ENCODE measurements around the gene PEX11B. TPM values are rescaled to one million over a fixed set of nuclear protein-coding genes. Genes with fewer than 3 reads are reported as not detected.

Gene PEX11B
- total and polyA plus RNA-seq, 2 of the 4 experiments (the other 2 are of a cell fraction), result 15.4 to 24.3 TPM

DNA sequence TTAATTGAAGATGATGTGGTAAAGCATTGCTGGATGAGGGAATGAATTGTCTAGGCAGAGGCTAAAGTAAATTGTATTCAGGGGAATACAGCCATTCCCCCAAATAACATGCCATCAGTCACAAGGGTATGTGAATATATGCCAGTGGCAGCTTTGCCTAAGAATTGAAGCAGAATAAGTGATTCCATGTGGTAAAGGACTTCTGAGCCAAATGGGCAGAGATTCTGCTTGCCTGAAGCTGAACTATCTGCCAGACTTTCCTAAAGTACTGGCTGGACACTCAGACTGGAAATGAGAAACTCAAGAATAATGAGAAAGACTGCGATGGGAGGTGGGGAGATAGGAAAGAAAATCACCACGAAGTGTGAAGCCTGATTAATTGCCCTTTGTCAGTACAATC lies 36.9 kb upstream of the PEX11B start:
- Histone ChIP-seq H3K27ac (ENCODE audit: insufficient read depth, low read length) (no peak overlapping the region), H2BK15ac (ENCODE audit: low read depth, low read length) (no peak overlapping the region; the same call in 2 of the 3 replicates), H2BK120ac (ENCODE audit: low read depth, low read length) (no peak overlapping the region), H3K4me1 (ENCODE audit: control insufficient read depth, insufficient read depth, low read length) (peaks cover 2% of the 10 kb centered on the region), H2AK9ac (replicated peaks; ENCODE audit: low read depth, low read length, poor library complexity) (peak overlapping the region; percentile 7), H3K18ac (ENCODE audit: low read depth, low read length) (no peak overlapping the region), H3K4ac (ENCODE audit: low read depth, low read length) (peak overlapping the region; percentile 32; the same call in 1 of the 2 replicates), H3K9me3 (ENCODE audit: control insufficient read depth, insufficient read depth, low read length) (no peaks in the 10 kb centered on the region), H2BK20ac (ENCODE audit: low read depth, low read length) (no peak overlapping the region), H2AK5ac (ENCODE audit: low read depth, low read length) (peak overlapping the region; percentile 29), H3K23ac (ENCODE audit: low read depth, low read length) (peak overlapping the region; percentile 76), H3K4me2 (ENCODE audit: low read depth, low read length) (peak overlapping the region; percentile 80), H4K8ac (ENCODE audit: low read depth in 2 of 2, low read length in 2 of 2) (no peak overlapping the region), H3K4me3 (ENCODE audit: insufficient read depth, low read depth, low read length) (no peak overlapping the region), H3K27me3 (ENCODE audit: control insufficient read depth, insufficient read depth, low read length) (no peaks in the 10 kb centered on the region), H3K79me1 (ENCODE audit: low read depth in 1 of 2, low read length in 2 of 2) (peaks cover 25 to 66% of the 10 kb centered on the region in 2 experiments), H3K9ac (ENCODE audit: low read depth, low read length) (peak overlapping the region; percentile 10; the same call in 1 of the 2 replicates), H4K20me1 (ENCODE audit: insufficient read depth, low read length) (peaks cover 20% of the 10 kb centered on the region; the same call in 1 of the 2 replicates), H3K36me3 (ENCODE audit: control insufficient read depth, insufficient read depth, low read length) (peaks cover 6% of the 10 kb centered on the region), H2BK5ac (ENCODE audit: low read depth, low read length, poor library complexity, severe bottlenecking) (no peak overlapping the region), H4K91ac (ENCODE audit: insufficient read depth, low read depth, low read length) (no peak overlapping the region), H3K14ac (replicated peaks; ENCODE audit: low read depth, low read length) (peak overlapping the region; percentile 87), H3K56ac (ENCODE audit: extremely low read depth, insufficient read depth, low read length) (no peak overlapping the region), H3K9me1 (ENCODE audit: insufficient read depth, low read length) (peaks cover 15% of the 10 kb centered on the region), H4K5ac (ENCODE audit: low read depth, low read length) (no peak overlapping the region), H2AFZ (replicated peaks; ENCODE audit: low read length, poor library complexity) (no peak overlapping the region)
- CTCF ChIA-PET, result no interaction called here
- intact Hi-C loops (cut with micrococcal nuclease), result loop anchor here (5.0 to 10.0 kb wide), 2 partner anchors 61 to 98 kb away; partner anchors contain the start of gene PIAS3
- ATAC-seq (ENCODE audit: low read depth) (no peak), DNase-seq (no peak)
- in situ Hi-C loops (cut with MboI; ENCODE audit: low sequenced_read_pairs), result no loop called here
- POLR2A ChIA-PET (ENCODE audit: unreplicated experiment), result no interaction called here
- no TSS peak for BruUV-seq (replicated peaks)
- TF ChIP-seq MAZ (IDR thresholded peaks at IDR 0.05; ENCODE audit: borderline replicate concordance, low read depth, low read length) (no peak), CHD1 (IDR thresholded peaks at IDR 0.05; ENCODE audit: low read depth, low read length) (no peak), RCOR1 (IDR thresholded peaks at IDR 0.05; ENCODE audit: insufficient replicate concordance, low read length) (no peak), NFE2L2 (IDR thresholded peaks at IDR 0.05; ENCODE audit: low read depth, low read length) (no peak), MAFK (IDR thresholded peaks at IDR 0.05; ENCODE audit: low read depth, low read length) (no peak), CTCF (conservative IDR thresholded peaks at IDR 0.05; ENCODE audit: low read depth, low read length) (no peak), POLR2A (IDR thresholded peaks at IDR 0.05; ENCODE audit: low read depth, low read length) (no peak), BHLHE40 (IDR thresholded peaks at IDR 0.05; ENCODE audit: low read depth, low read length) (no peak), RAD21 (IDR thresholded peaks at IDR 0.05; ENCODE audit: low read length) (no peak), SMC3 (IDR thresholded peaks at IDR 0.05; ENCODE audit: low read depth, low read length) (no peak), CEBPB (IDR thresholded peaks at IDR 0.05; ENCODE audit: low read depth, low read length) (no peak), FOS (IDR thresholded peaks at IDR 0.05; ENCODE audit: low read depth, low read length) (no peak)
- TF ChIP-seq, protein P1, sequence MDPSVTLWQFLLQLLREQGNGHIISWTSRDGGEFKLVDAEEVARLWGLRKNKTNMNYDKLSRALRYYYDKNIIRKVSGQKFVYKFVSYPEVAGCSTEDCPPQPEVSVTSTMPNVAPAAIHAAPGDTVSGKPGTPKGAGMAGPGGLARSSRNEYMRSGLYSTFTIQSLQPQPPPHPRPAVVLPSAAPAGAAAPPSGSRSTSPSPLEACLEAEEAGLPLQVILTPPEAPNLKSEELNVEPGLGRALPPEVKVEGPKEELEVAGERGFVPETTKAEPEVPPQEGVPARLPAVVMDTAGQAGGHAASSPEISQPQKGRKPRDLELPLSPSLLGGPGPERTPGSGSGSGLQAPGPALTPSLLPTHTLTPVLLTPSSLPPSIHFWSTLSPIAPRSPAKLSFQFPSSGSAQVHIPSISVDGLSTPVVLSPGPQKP (IDR thresholded peaks at IDR 0.05; ENCODE audit: borderline replicate concordance, low read depth, low read length), result no peak
- dilution Hi-C loops (cut with HindIII; ENCODE audit: low sequenced_read_pairs, unreplicated experiment), result no loop called here
- no CpG with 5 or more reads among the region's 2 CpGs for WGBS, 2 experiments (ENCODE audit: extremely low coverage in 2 of 2, insufficient read length in 1 of 2)

Measured in IMR-90 (cell line).